A549 (cell line): ENCODE measurements around the gene CXorf49B. TPM values are rescaled to one million over a fixed set of nuclear protein-coding genes. Genes with fewer than 3 reads are reported as not detected.

Source experiments
- ATAC-seq, 2 experiments: fragments of 200-7000 bp in 1 of 2; fragments of >200 bp in 1 of 2; cut with Nextera tagmentation in 1 of 2; cut with Tn5 transposase in 1 of 2; 3 replicates each; pipeline versions ENCODE4 v1.8.0 to v1.9.1; 2018 to 2020; ENCODE audit warnings: mild to moderate bottlenecking in 1 of 2, moderate library complexity in 1 of 2
- CTCF ChIA-PET: fragments of 300-600 bp; sonication (Branson Sonifier 250); formaldehyde crosslinking; extraction: SDS; loops from one replicate; lab custom pipeline; 2021; ENCODE audit warnings: antibody characterized with exemption, inconsistent platforms; lab: Yijun Ruan, JAX
- POLR2A ChIA-PET: fragments of 350-600 bp; formaldehyde crosslinking; extraction: SDS; loops from one replicate; lab custom pipeline; 2021; ENCODE audit warnings: antibody characterized with exemption, inconsistent platforms; lab: Yijun Ruan, JAX
- DNase-seq, 2 experiments: peaks; one replicate each; pipeline versions ENCODE4 v3.0.0 to v3.0.0-alpha.2; 2011 to 2016; ENCODE audit warnings: low read depth in 1 of 2, low spot score in 1 of 2
- FAIRE-seq: peaks from 2 replicates; lab custom pipeline; 2011; peaks lifted over from hg19 to GRCh38; lab: Jason Lieb, UNC
- H3K27ac ChIP-seq, 2 experiments: fragments of >200 bp; sonication (Bioruptor Twin); formaldehyde crosslinking; 3 replicates each; pipeline ENCODE4 v1.5.1; 2016 to 2017
- H3K4me1 ChIP-seq: fragments of >200 bp; sonication (Bioruptor Twin); formaldehyde crosslinking; 3 replicates; pipeline ENCODE4 v1.6.1; 2016
- H3K4me2 ChIP-seq: fragments of >200 bp; sonication (Bioruptor Twin); formaldehyde crosslinking; 3 replicates; pipeline ENCODE4 v1.6.1; 2016
- H3K4me3 ChIP-seq: fragments of >200 bp; sonication (Bioruptor Twin); formaldehyde crosslinking; 3 replicates; pipeline ENCODE4 v1.5.1; 2016
- H3K9me3 ChIP-seq: fragments of >200 bp; sonication (Bioruptor Twin); formaldehyde crosslinking; 3 replicates; pipeline ENCODE4 v1.6.1; 2016
- BHLHE40 ChIP-seq: IDR thresholded peaks from 2 replicates; pipeline ENCODE4 v1.6.1; 2012; ENCODE audit warnings: low read depth, low read length, inconsistent platforms
- CBX2 ChIP-seq: fragments of 200-600 bp; sonication (generic); IDR thresholded peaks from 2 replicates; pipeline ENCODE4 v1.6.1; 2016; ENCODE audit warnings: low read depth, mild to moderate bottlenecking, borderline replicate concordance
- CEBPB ChIP-seq, 2 experiments: fragments of >200 bp in 1 of 2; sonication (Bioruptor Twin) in 1 of 2; formaldehyde crosslinking in 1 of 2; IDR thresholded peaks; 2 replicates each; pipeline ENCODE4 v1.6.1; 2012 to 2016
- CHD2 ChIP-seq: fragments of 150-350 bp; IDR thresholded peaks from 2 replicates; pipeline ENCODE4 v1.6.1; 2014; ENCODE audit warnings: low read length; ENCODE audit not compliant: partially characterized antibody
- EHF ChIP-seq: fragments of 250-450 bp; sonication (Bioruptor Pico); IDR thresholded peaks from 2 replicates; pipeline ENCODE4 v1.5.0; 2020; ENCODE audit warnings: mild to moderate bottlenecking
- EP300 ChIP-seq, 2 experiments: fragments of >200 bp; sonication (Bioruptor Twin); formaldehyde crosslinking; IDR thresholded peaks; 2 replicates in 1 of 2; 3 replicates in 1 of 2; pipeline ENCODE4 v1.6.1; 2016 to 2017
- ESRRA ChIP-seq: fragments of 150-350 bp; IDR thresholded peaks from 2 replicates; pipeline ENCODE4 v1.6.1; 2014; ENCODE audit warnings: mild to moderate bottlenecking, low read length, borderline replicate concordance
- FOXS1 ChIP-seq: fragments of 250-450 bp; sonication (Bioruptor Pico); IDR thresholded peaks from 2 replicates; pipeline ENCODE4 v1.5.0; 2020; ENCODE audit warnings: mild to moderate bottlenecking, moderate library complexity
- HDAC2 ChIP-seq: fragments of 200-600 bp; sonication (generic); IDR thresholded peaks from 2 replicates; pipeline ENCODE4 v1.6.1; 2016
- HOXA7 ChIP-seq: fragments of 250-450 bp; sonication (Bioruptor Pico); IDR thresholded peaks from 2 replicates; pipeline ENCODE4 v1.5.0; 2020; ENCODE audit warnings: mild to moderate bottlenecking, moderate library complexity
- JUN ChIP-seq, 2 experiments: fragments of >200 bp; sonication (Bioruptor Twin); formaldehyde crosslinking; IDR thresholded peaks; 2 replicates in 1 of 2; 3 replicates in 1 of 2; pipeline ENCODE4 v1.6.1; 2016 to 2017
- NFE2L2 ChIP-seq: fragments of 150-350 bp; conservative IDR thresholded peaks from 2 replicates; pipeline ENCODE4 v1.6.1; 2014; ENCODE audit warnings: low read length
- PHF8 ChIP-seq: fragments of 200-600 bp; sonication (generic); IDR thresholded peaks from 2 replicates; pipeline ENCODE4 v1.6.1; 2016; ENCODE audit warnings: low read depth, mild to moderate bottlenecking, antibody characterized with exemption, moderate library complexity, borderline replicate concordance
- RAD21 ChIP-seq, 2 experiments: fragments of >200 bp in 1 of 2; sonication (Bioruptor Twin) in 1 of 2; formaldehyde crosslinking in 1 of 2; IDR thresholded peaks in 1 of 2; conservative IDR thresholded peaks in 1 of 2; 2 replicates in 1 of 2; 3 replicates in 1 of 2; pipeline ENCODE4 v1.6.1; 2012 to 2018; ENCODE audit warnings: inconsistent platforms in 1 of 2
- RARB ChIP-seq: fragments of 250-450 bp; sonication (Bioruptor Pico); IDR thresholded peaks from 2 replicates; pipeline ENCODE4 v1.8.0; 2021; ENCODE audit warnings: mild to moderate bottlenecking, moderate library complexity
- RCOR1 ChIP-seq: fragments of 150-350 bp; IDR thresholded peaks from 2 replicates; pipeline ENCODE4 v1.6.1; 2014; ENCODE audit warnings: antibody characterized with exemption, low read length, low read depth
- RFX5 ChIP-seq: fragments of 450-650 bp; IDR thresholded peaks from 2 replicates; pipeline ENCODE4 v1.7.1; 2014; ENCODE audit warnings: antibody characterized with exemption, mild to moderate bottlenecking, moderate library complexity
- RNF2 ChIP-seq: fragments of 200-600 bp; sonication (generic); IDR thresholded peaks from 2 replicates; pipeline ENCODE4 v1.6.1; 2016; ENCODE audit warnings: low read depth, mild to moderate bottlenecking, antibody characterized with exemption, moderate library complexity, borderline replicate concordance
- SMC3 ChIP-seq: fragments of >200 bp; sonication (Bioruptor Twin); formaldehyde crosslinking; IDR thresholded peaks from 3 replicates; pipeline ENCODE4 v1.6.1; 2018; ENCODE audit warnings: inconsistent platforms
- ZFP36 ChIP-seq: fragments of 450-650 bp; IDR thresholded peaks from 2 replicates; pipeline ENCODE4 v1.6.1; 2014; ENCODE audit warnings: borderline replicate concordance; ENCODE audit not compliant: partially characterized antibody
- WGBS: methylation state at CpG from one replicate; pipeline ENCODE4 v1.1.6; 2017; ENCODE audit errors: missing lambda C conversion rate; 5-methylcytosine and 5-hydroxymethylcytosine counted together
- polyA plus RNA-seq, 4 experiments: library from polyadenylated mRNA; depleted of rRNA in 3 of 4; stranded (reverse); fragments of >200 nt; fragmentation: RNase III in 1 of 4; extraction: RNeasy Plus Mini Kit Qiagen cat#74134 plus additional on column Dnase treatment in 1 of 4; gene quantifications; 2 replicates in 3 of 4; 3 replicates in 1 of 4; pipeline ENCODE4 v1.2.3, GENCODE V29; 2011 to 2017
- TF ChIP-seq, protein P1 (sequence below): IDR thresholded peaks from 2 replicates; pipeline ENCODE4 v1.6.1; 2012; ENCODE audit warnings: low read depth, borderline replicate concordance
- TF ChIP-seq, protein P2 (sequence below): fragments of 250-450 bp; sonication (Bioruptor Pico); IDR thresholded peaks from 2 replicates; pipeline ENCODE4 v1.5.0; 2021; ENCODE audit warnings: mild to moderate bottlenecking, moderate library complexity, borderline replicate concordance
- TF ChIP-seq, protein P3 (sequence below): fragments of 150-350 bp; IDR thresholded peaks from 2 replicates; pipeline ENCODE4 v1.6.1; 2014; ENCODE audit warnings: low read depth, mild to moderate bottlenecking, low read length
- TF ChIP-seq, protein P4 (sequence below): fragments of 250-450 bp; sonication (Bioruptor Pico); IDR thresholded peaks from 2 replicates; pipeline ENCODE4 v1.5.0; 2020; ENCODE audit warnings: low read depth, mild to moderate bottlenecking, moderate library complexity
- TF ChIP-seq, protein P5 (sequence below): fragments of 200-600 bp; sonication (generic); IDR thresholded peaks from 2 replicates; pipeline ENCODE4 v1.6.1; 2016; ENCODE audit warnings: antibody characterized with exemption, mild to moderate bottlenecking, moderate library complexity

The CXorf49B gene
- polyA plus RNA-seq, 2 of the 4 experiments (the other 2 are of a cell fraction): not detected

DNA sequence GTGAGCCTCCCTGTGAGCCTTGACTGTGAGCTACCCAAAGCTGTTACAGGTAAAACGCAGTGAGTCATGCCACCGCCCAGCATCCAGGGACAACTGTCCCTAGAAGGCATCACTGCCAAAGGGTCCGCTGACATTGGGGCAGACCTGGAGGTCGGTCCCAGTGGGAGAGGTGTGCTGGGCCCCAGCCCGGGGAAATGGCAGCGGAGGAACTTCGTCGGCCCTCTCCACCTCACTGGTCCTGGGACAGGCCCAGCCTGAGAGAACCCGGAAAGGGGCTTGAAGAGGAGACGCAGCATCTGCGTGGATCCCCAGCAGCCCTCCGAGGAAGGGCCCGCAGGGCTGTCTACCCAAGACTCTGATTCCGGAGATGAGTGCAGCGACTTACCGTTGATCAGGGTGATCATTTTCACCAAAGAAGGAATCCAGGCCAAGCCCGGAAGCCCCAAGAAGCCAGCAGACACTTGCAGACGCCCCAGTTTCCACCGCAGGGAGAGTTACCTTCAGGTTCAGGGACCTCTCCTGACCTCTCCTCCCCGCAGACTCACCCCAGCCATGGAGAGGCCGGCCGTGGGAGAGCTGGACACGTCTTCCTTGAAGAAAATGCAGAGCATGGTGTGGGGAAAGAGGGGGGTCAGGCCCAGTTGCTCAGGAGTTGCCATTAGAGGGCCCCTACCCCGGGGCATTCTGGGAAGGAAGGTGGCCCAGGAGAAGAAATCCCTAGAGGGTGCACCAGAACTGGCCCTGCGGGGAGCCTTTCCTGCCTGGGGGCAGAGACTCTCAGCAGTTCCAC is 51.2 kb downstream of the CXorf49B start:
- TF ChIP-seq RNF2 (no peak), EP300 (IDR thresholded peaks at IDR 0.05) (no peak), HOXA7 (CRISPR knock-in tag) (no peak), SMC3 (no peak), CBX2 (no peak), RFX5 (no peak), RARB (CRISPR knock-in tag) (no peak), ZFP36 (no peak), RCOR1 (no peak), PHF8 (no peak), EHF (CRISPR knock-in tag) (no peak), JUN (IDR thresholded peaks at IDR 0.05) (no peak), RAD21 (conservative IDR thresholded peaks at IDR 0.05 in 1 of 2, IDR thresholded peaks at IDR 0.05 in 1 of 2) (no peak), NFE2L2 (no peak), ESRRA (no peak), HDAC2 (no peak)
- TF ChIP-seq, protein P1, sequence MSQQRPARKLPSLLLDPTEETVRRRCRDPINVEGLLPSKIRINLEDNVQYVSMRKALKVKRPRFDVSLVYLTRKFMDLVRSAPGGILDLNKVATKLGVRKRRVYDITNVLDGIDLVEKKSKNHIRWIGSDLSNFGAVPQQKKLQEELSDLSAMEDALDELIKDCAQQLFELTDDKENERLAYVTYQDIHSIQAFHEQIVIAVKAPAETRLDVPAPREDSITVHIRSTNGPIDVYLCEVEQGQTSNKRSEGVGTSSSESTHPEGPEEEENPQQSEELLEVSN: no peak
- TF ChIP-seq, protein P2, sequence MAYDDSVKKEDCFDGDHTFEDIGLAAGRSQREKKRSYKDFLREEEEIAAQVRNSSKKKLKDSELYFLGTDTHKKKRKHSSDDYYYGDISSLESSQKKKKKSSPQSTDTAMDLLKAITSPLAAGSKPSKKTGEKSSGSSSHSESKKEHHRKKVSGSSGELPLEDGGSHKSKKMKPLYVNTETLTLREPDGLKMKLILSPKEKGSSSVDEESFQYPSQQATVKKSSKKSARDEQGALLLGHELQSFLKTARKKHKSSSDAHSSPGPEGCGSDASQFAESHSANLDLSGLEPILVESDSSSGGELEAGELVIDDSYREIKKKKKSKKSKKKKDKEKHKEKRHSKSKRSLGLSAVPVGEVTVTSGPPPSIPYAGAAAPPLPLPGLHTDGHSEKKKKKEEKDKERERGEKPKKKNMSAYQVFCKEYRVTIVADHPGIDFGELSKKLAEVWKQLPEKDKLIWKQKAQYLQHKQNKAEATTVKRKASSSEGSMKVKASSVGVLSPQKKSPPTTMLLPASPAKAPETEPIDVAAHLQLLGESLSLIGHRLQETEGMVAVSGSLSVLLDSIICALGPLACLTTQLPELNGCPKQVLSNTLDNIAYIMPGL (CRISPR knock-in tag): no peak
- TF ChIP-seq, protein P3, sequence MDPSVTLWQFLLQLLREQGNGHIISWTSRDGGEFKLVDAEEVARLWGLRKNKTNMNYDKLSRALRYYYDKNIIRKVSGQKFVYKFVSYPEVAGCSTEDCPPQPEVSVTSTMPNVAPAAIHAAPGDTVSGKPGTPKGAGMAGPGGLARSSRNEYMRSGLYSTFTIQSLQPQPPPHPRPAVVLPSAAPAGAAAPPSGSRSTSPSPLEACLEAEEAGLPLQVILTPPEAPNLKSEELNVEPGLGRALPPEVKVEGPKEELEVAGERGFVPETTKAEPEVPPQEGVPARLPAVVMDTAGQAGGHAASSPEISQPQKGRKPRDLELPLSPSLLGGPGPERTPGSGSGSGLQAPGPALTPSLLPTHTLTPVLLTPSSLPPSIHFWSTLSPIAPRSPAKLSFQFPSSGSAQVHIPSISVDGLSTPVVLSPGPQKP: no peak
- TF ChIP-seq, protein P4, sequence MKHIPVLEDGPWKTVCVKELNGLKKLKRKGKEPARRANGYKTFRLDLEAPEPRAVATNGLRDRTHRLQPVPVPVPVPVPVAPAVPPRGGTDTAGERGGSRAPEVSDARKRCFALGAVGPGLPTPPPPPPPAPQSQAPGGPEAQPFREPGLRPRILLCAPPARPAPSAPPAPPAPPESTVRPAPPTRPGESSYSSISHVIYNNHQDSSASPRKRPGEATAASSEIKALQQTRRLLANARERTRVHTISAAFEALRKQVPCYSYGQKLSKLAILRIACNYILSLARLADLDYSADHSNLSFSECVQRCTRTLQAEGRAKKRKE (CRISPR knock-in tag): no peak
- H3K27ac ChIP-seq: no peak overlapping the region
- ATAC-seq (no peak), DNase-seq (no peak), FAIRE-seq (no peak)
- 0 out of 3 replicates have a peak, but pooled peaks cover 3% of the 10 kb centered on the region for H3K4me1 ChIP-seq
- no peaks in the 10 kb centered on the region for H3K9me3 ChIP-seq
- WGBS: 64% methylated on average over 6 of the region's 25 CpGs
- H3K4me2 ChIP-seq: no peak overlapping the region
- POLR2A ChIA-PET: no interaction called here
- CTCF ChIA-PET: no interaction called here
- no peak overlapping the region for H3K4me3 ChIP-seq

DNA sequence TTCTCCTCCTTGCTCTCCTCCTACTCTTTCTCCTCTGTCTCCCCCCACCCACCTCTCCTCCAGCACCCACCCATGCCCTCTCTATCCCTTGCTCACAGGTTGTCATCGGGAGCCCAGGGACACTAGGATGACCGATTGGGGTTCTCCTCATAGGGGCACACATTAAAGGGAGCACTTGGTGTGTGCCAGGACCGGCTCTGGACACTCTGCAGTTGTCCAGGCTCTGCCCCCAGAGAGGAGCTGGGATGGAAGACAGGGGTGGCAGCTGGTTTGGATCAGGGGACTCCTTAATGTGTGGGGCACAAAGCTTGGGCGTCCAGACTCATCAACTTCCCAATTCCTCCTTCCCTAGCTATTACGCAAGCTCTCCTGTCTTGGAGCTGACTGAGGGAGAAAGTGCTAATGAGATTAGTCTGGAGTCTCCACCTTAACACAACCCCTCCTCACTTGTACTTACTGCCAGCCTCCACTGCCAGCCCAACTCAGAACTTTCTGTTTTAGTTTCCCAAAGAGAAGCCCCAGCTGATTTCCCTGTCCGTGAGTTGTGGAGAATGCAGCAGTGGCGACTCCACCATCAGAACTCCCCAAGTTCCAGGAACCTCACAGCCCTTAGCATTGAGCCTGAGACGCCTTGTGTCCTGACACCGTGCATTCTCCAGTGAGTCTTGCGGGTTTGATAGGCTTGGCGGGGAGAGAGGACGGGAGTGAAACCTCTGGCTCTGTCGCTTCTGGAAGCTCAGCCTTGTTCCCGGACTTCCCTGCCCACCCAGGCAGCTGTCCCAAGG is 52.2 kb downstream of the CXorf49B start:
- ChIA-PET POLR2A (interaction anchor here (1.1 kb wide), 1 partner anchor 9 kb away, joined by 3 read pairs; no protein-coding TSS in a partner anchor), CTCF (interaction anchor here (1.2 kb wide), 1 partner anchor 44 kb away, joined by 5 read pairs; no protein-coding TSS in a partner anchor)
- FAIRE-seq (no peak), DNase-seq (no peak), ATAC-seq (no peak)
- Histone ChIP-seq H3K4me3 (no peak overlapping the region), H3K4me2 (no peak overlapping the region), H3K9me3 (no peaks in the 10 kb centered on the region), H3K27ac (no peak overlapping the region), H3K4me1 (no peaks in the 10 kb centered on the region)
- TF ChIP-seq RNF2: no peak
- no peak for TF ChIP-seq FOXS1
- 0 out of 4 replicates have a peak, but pooled peaks of 1 of the 2 experiments have one; percentile 19 for TF ChIP-seq CEBPB (IDR thresholded peaks at IDR 0.05)
- TF ChIP-seq BHLHE40: no peak
- TF ChIP-seq, protein P5, sequence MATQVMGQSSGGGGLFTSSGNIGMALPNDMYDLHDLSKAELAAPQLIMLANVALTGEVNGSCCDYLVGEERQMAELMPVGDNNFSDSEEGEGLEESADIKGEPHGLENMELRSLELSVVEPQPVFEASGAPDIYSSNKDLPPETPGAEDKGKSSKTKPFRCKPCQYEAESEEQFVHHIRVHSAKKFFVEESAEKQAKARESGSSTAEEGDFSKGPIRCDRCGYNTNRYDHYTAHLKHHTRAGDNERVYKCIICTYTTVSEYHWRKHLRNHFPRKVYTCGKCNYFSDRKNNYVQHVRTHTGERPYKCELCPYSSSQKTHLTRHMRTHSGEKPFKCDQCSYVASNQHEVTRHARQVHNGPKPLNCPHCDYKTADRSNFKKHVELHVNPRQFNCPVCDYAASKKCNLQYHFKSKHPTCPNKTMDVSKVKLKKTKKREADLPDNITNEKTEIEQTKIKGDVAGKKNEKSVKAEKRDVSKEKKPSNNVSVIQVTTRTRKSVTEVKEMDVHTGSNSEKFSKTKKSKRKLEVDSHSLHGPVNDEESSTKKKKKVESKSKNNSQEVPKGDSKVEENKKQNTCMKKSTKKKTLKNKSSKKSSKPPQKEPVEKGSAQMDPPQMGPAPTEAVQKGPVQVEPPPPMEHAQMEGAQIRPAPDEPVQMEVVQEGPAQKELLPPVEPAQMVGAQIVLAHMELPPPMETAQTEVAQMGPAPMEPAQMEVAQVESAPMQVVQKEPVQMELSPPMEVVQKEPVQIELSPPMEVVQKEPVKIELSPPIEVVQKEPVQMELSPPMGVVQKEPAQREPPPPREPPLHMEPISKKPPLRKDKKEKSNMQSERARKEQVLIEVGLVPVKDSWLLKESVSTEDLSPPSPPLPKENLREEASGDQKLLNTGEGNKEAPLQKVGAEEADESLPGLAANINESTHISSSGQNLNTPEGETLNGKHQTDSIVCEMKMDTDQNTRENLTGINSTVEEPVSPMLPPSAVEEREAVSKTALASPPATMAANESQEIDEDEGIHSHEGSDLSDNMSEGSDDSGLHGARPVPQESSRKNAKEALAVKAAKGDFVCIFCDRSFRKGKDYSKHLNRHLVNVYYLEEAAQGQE: no peak
- no peak for TF ChIP-seq CHD2
- 37% methylated on average over 13 of the region's 14 CpGs for WGBS
